H1 (cell line): ENCODE results near the gene GNAI2. TPM values are rescaled to one million over a fixed set of nuclear protein-coding genes. Genes with fewer than 3 reads are reported as not detected.

Source experiments
- CTCF ChIP-seq, 3 experiments: IDR thresholded peaks; 1 replicate in 2 of 3; 2 replicates in 1 of 3; pipeline versions ENCODE4 v1.5.1 to v1.6.1; 2011; ENCODE audit warnings: low read length in 3 of 3, mild to moderate bottlenecking in 3 of 3, inconsistent platforms in 2 of 3, low read depth in 1 of 3, moderate library complexity in 1 of 3; ENCODE audit not compliant: insufficient read depth in 1 of 3; ENCODE audit errors: control extremely low read depth in 1 of 3
- NANOG ChIP-seq: IDR thresholded peaks from 2 replicates; pipeline ENCODE4 v1.6.1; 2011; ENCODE audit warnings: low read length, low read depth, mild to moderate bottlenecking, inconsistent platforms; ENCODE audit not compliant: insufficient read depth, poor library complexity, severe bottlenecking
- POLR2A ChIP-seq, 2 experiments: IDR thresholded peaks; 1 replicate in 1 of 2; 2 replicates in 1 of 2; pipeline ENCODE4 v1.6.1; 2011; ENCODE audit warnings: low read depth in 2 of 2, low read length in 2 of 2, mild to moderate bottlenecking in 2 of 2; ENCODE audit errors: control extremely low read depth in 1 of 2
- polyA plus RNA-seq, 7 experiments: library from polyadenylated mRNA; depleted of rRNA in 3 of 7; stranded (reverse) in 5 of 7; unstranded in 2 of 7; fragments of >200 nt in 5 of 7; fragments of 200-250 nt in 2 of 7; gene quantifications; 1 replicate in 5 of 7; 2 replicates in 1 of 7; 4 replicates in 1 of 7; pipeline versions ENCODE4 v1.2.1 to v1.2.3, GENCODE V29; 2011 to 2013; ENCODE audit warnings: missing spikeins in 2 of 7, mixed read lengths in 2 of 7
- total RNA-seq: library from RNA; stranded (reverse); fragmentation: NEBNext Ultra II Directional; extraction: Animal tissue kit (Norgen Biotek cat#: 25700); gene quantifications from 2 replicates; pipeline ENCODE4 v1.2.1, GENCODE V29; 2021

The GNAI2 gene
- total and polyA plus RNA-seq, 2 of the 8 experiments (the other 6 are each of a cell fraction or from before 2014, with no cell fraction given): 168 to 539 TPM

- no peak for TF ChIP-seq CTCF (IDR thresholded peaks at IDR 0.05; ENCODE audit: control extremely low read depth in 1 of 3, insufficient read depth in 1 of 3, low read depth in 1 of 3, low read length in 3 of 3)
- no peak for TF ChIP-seq POLR2A (IDR thresholded peaks at IDR 0.05; ENCODE audit: control extremely low read depth in 1 of 2, low read depth in 2 of 2, low read length in 2 of 2)
- TF ChIP-seq NANOG: no peak
These were observed 61.4 kb downstream of the GNAI2 start (continued) for GRCh38 chr3:50297384-50297775.
